ENCODE data around the gene ETDB.

Gene ETDB

GRCh38 chrX:135089126-135089525 is 31.2 kb downstream of the ETDB start:
- Mint-ChIP-seq H3K4me1 (no peaks in the 10 kb centered on the region), H3K36me3 (ENCODE audit: low read depth) (no peaks in the 10 kb centered on the region), H3K9me3 (peaks cover 16% of the 10 kb centered on the region), H3K4me3 (no peak overlapping the region), H3K27ac (no peak overlapping the region), H3K27me3 (ENCODE audit: low read depth) (peaks cover 4% of the 10 kb centered on the region)
- TF ChIP-seq, protein P1, sequence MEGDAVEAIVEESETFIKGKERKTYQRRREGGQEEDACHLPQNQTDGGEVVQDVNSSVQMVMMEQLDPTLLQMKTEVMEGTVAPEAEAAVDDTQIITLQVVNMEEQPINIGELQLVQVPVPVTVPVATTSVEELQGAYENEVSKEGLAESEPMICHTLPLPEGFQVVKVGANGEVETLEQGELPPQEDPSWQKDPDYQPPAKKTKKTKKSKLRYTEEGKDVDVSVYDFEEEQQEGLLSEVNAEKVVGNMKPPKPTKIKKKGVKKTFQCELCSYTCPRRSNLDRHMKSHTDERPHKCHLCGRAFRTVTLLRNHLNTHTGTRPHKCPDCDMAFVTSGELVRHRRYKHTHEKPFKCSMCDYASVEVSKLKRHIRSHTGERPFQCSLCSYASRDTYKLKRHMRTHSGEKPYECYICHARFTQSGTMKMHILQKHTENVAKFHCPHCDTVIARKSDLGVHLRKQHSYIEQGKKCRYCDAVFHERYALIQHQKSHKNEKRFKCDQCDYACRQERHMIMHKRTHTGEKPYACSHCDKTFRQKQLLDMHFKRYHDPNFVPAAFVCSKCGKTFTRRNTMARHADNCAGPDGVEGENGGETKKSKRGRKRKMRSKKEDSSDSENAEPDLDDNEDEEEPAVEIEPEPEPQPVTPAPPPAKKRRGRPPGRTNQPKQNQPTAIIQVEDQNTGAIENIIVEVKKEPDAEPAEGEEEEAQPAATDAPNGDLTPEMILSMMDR (IDR thresholded peaks at IDR 0.05; ENCODE audit: unreplicated experiment in 3 of 3): no peak

GRCh38 chrX:135087867-135088266 is 32.5 kb downstream of the ETDB start:
- TF ChIP-seq, protein P1 (IDR thresholded peaks at IDR 0.05; ENCODE audit: unreplicated experiment in 3 of 3): no peak
- Mint-ChIP-seq H3K4me1 (no peaks in the 10 kb centered on the region), H3K27me3 (ENCODE audit: low read depth) (peaks cover 4% of the 10 kb centered on the region), H3K9me3 (peaks cover 16% of the 10 kb centered on the region), H3K4me3 (no peak overlapping the region), H3K36me3 (ENCODE audit: low read depth) (no peaks in the 10 kb centered on the region), H3K27ac (no peak overlapping the region)

- TF ChIP-seq, protein P1 (IDR thresholded peaks at IDR 0.05; ENCODE audit: unreplicated experiment in 3 of 3): peak; percentile 47 to 59 (median 55)
- H3K9me3 Mint-ChIP-seq: peaks cover 15% of the 10 kb centered on the region
- no peaks in the 10 kb centered on the region for H3K4me1 Mint-ChIP-seq
- peak overlapping the region in 1 of 3 experiments; percentile 28 for H3K27ac Mint-ChIP-seq
- H3K36me3 Mint-ChIP-seq (ENCODE audit: low read depth): no peaks in the 10 kb centered on the region
- no peak overlapping the region for H3K4me3 Mint-ChIP-seq
- peaks cover 4% of the 10 kb centered on the region for H3K27me3 Mint-ChIP-seq (ENCODE audit: low read depth)
Measured at GRCh38 chrX:135086197-135086854, 34.0 kb downstream of the ETDB start.

DNA sequence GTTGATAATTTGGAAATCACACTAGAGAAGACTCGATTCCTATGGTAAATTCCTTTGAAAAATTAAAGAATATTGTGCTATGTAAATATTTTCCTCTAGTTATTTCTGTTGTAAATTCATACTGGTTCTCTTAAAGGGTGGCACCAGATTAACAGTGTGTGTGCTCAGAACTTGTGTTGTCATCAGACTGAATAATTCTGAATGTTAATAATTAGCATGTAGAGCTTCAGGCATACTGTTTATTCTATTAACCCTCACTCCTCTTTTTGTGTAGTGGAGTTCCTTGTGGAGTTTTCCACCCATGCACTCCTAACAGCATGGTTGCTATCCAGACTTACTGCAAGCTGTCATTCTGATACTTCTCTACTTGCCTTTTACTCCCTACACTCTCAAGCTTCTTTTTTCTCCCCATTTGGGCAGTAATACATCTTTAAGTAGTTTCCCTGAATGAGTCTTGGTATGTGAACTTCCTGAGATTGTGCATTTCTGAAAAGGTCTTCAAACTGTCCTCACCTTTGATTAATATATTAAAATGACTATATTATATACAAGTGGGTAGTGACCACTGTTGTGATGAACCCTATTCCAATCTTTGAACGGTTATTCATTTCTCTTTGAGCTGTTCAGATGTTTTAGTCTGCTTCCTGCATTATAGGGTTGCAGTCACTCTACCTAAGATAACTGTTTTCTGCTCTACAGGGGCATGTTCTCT is 38.5 kb downstream of the ETDB start:
- Mint-ChIP-seq H3K9me3 (peaks cover 2% of the 10 kb centered on the region), H3K4me1 (no peaks in the 10 kb centered on the region), H3K27me3 (ENCODE audit: low read depth) (no peaks in the 10 kb centered on the region), H3K4me3 (no peak overlapping the region), H3K36me3 (ENCODE audit: low read depth) (no peaks in the 10 kb centered on the region), H3K27ac (no peak overlapping the region)
- TF ChIP-seq, protein P1 (IDR thresholded peaks at IDR 0.05; ENCODE audit: unreplicated experiment in 3 of 3): no peak

Data from nephron (organoid).